Activated naive CD4-positive, alpha-beta T cell treated with Interleukin-2 at 50 U/mL for 16 hours (primary cell): ENCODE results near the gene TBX22.
"Not testable (repeated sequence)": the region's sequence is repeated elsewhere in the genome, so short reads cannot be mapped to it uniquely, and the experiment has no call there.

ENCODE experiments used
- DNase-seq: peaks from one replicate; pipeline ENCODE4 v3.0.0-alpha.2; 2020

Gene TBX22

GRCh38 chrX:80014141-80014940 lies at the start of gene TBX22:
Gene TBX22, plus strand, starts transcription at chrX:80014753. Its CDS starts 7,517 bp downstream, at chrX:80022270.
- no peak for DNase-seq

GRCh38 chrX:79975605-79976004 lies 38.9 kb upstream of the TBX22 start:
- DNase-seq = no peak

- DNase-seq = no peak
Measured at GRCh38 chrX:80004458-80004857, 10.1 kb upstream of the TBX22 start.

- DNase-seq = no peak
Measured at GRCh38 chrX:80011522-80011921, 3.0 kb upstream of the TBX22 start.

- DNase-seq = no peak
Measured at GRCh38 chrX:80016182-80016581, 1.6 kb downstream of the TBX22 start.

GRCh38 chrX:80021621-80022020 lies 7.1 kb downstream of the TBX22 start:
- DNase-seq = no peak

- no peak for DNase-seq
Measured at GRCh38 chrX:80022363-80023031, 7.9 kb downstream of the TBX22 start.

- no peak for DNase-seq
Measured at GRCh38 chrX:80026116-80026515, 11.6 kb downstream of the TBX22 start.

- not testable (repeated sequence) for DNase-seq
Measured at GRCh38 chrX:80066156-80066555, 51.6 kb downstream of the TBX22 start.

GRCh38 chrX:80075625-80076024 lies 61.1 kb downstream of the TBX22 start:
- not testable (repeated sequence) for DNase-seq
